HFF-Myc (cell line): ENCODE measurements around the gene PPP1R1B.

Source experiments
- DNase-seq: peaks from one replicate; pipeline ENCODE4 v3.0.0-alpha.2; 2011; ENCODE audit warnings: low read depth; ENCODE audit errors: extremely low read depth
- H3K4me3 ChIP-seq: replicated peaks from 2 replicates; pipeline ENCODE4 v1.5.1; 2011; ENCODE audit warnings: low read depth, mild to moderate bottlenecking, control low read depth, low read length
- TF ChIP-seq, protein P1 (sequence below): IDR thresholded peaks from 2 replicates; pipeline ENCODE4 v1.5.1; 2012; ENCODE audit warnings: mild to moderate bottlenecking, low read depth, low read length, control low read depth; ENCODE audit errors: missing control alignments

PPP1R1B gene

DNA sequence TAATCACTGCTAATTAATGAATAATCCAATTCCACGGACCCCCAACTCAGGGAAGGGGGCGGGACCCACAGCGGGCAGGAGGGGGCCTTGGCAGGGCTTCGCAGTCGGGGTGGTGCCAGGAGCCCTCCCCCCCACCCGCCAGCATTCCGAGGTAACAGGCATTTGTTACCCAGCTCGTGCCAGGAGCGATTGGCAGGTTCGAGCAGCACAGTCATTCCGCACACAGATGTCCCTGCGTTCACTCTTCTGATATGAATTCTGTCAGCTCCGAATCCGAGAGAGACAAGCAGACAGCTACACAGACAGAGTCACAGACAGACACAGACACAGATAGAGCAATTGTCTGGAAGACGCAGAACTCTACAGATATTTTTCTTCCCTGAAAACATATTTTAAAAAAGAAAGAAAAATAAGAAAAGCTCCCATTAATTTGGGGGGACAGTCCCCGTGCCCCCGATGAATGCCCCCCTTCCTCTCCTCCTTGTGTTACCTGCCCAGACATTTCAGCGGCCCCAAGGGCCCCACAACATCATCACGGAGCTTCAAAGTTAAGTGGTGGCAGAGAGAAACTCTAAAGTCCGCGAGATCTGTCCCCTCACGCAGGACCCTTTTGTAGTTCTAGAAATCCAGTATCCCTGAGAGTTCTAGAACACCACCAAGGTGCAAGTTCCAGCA is 29.2 kb upstream of the PPP1R1B start:
- no peak overlapping the region for H3K4me3 ChIP-seq
- TF ChIP-seq, protein P1, sequence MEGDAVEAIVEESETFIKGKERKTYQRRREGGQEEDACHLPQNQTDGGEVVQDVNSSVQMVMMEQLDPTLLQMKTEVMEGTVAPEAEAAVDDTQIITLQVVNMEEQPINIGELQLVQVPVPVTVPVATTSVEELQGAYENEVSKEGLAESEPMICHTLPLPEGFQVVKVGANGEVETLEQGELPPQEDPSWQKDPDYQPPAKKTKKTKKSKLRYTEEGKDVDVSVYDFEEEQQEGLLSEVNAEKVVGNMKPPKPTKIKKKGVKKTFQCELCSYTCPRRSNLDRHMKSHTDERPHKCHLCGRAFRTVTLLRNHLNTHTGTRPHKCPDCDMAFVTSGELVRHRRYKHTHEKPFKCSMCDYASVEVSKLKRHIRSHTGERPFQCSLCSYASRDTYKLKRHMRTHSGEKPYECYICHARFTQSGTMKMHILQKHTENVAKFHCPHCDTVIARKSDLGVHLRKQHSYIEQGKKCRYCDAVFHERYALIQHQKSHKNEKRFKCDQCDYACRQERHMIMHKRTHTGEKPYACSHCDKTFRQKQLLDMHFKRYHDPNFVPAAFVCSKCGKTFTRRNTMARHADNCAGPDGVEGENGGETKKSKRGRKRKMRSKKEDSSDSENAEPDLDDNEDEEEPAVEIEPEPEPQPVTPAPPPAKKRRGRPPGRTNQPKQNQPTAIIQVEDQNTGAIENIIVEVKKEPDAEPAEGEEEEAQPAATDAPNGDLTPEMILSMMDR = no peak
- DNase-seq = no peak

DNA sequence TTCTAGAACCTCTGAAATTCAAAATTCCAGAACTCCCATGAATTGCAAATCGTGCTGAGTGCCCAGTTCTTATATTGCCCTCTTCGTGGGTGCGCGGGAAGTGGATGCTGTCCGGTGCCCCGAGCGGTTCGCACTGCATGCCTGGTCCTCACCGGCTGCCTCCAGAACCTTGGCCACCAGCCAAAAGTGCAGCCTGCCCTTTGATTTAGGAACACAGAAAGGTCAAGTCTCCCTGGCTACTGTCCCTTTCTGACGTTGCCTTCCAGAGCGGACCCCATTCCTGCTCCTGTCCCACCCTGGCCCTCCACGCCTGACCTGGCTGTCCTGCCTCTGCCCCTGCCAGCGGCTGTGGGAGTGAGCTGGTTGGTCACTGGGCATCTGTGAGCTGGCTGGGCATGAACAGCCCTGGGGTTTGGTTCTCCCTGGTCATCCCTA is 28.7 kb upstream of the PPP1R1B start:
- H3K4me3 ChIP-seq = no peak overlapping the region
- TF ChIP-seq, protein P1 = no peak
- no peak for DNase-seq

DNA sequence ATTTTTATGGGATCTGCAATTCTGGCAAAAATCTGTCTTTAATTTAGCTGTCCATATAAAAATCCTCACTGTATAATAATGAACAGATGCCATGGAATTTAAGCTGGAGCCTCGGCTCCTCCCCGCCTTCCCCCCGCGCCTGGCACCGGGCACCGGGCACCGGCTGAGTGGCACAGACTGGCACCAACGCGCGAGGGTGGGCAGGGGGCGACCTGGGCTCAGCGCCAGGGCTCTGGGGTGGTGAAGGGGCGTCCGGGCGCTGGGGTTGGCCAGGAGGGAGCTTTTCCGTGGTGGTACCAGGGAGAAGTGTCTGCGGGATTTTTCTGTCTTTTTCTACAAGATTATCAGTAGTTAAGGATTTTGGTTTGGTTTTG is 28.1 kb upstream of the PPP1R1B start:
- H3K4me3 ChIP-seq = no peak overlapping the region
- TF ChIP-seq, protein P1 = no peak
- no peak for DNase-seq

DNA sequence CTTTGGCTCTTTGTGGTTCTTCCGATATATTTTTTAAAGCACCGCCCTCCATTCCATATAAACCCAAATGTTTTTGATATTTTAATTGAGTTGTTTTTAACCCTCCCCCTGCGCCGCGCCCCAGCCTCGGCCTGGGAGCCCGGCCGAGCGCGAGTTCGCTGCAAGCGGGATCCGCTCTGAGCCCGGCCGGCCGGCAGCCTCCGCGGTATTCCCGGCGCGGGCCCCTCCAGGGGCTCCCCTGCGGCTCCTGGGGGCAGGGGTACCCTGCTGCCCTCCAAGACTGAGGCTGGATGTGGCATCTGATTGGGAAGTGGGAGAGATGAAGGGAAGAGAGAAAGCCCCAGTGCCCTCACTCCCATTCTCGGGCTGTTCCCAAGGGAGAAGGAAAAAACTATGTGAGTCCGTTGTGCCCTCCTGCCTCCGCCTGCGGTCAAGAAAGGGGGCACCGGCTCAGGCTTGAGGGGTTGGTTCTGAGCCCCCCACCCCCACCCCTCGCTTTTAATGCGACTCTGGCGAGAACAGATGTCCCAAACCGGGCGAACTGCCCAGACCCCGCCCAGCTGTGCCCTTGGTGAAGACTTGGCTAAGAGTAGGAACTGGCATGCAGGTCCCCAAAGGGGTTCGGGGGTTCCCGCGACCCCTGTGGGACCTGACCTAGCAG is 27.6 kb upstream of the PPP1R1B start:
- no peak overlapping the region for H3K4me3 ChIP-seq
- TF ChIP-seq, protein P1 = no peak
- DNase-seq = no peak

DNA sequence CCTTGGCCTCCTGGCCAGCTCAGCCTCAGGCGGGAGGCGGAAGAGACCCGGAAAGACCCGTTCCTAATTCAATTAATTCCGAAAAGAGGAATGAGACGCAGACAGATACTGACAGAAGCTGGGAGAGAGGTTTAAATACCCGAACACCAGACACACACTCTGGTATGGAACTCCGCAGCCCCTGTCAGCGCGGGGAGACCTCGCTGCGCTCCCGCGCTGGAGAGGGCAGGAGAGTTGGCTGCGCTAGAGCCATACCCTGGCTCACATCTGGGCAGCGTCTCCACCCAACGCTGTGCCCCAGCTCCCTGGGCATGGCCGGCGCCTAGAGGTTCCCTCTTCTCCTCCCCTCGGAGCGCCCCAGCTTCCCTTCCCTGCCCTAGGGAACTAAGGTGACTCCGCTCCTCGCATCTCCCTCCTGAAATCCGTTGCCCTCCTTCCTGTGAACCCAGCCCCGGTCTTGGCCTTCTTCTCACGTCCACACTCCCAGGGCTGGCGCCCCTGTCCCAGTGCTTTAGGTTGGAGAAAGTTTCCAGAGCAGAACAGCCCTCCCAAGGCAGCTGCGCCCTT is 27.0 kb upstream of the PPP1R1B start:
- TF ChIP-seq, protein P1 = no peak
- no peak for DNase-seq
- no peak overlapping the region for H3K4me3 ChIP-seq

DNA sequence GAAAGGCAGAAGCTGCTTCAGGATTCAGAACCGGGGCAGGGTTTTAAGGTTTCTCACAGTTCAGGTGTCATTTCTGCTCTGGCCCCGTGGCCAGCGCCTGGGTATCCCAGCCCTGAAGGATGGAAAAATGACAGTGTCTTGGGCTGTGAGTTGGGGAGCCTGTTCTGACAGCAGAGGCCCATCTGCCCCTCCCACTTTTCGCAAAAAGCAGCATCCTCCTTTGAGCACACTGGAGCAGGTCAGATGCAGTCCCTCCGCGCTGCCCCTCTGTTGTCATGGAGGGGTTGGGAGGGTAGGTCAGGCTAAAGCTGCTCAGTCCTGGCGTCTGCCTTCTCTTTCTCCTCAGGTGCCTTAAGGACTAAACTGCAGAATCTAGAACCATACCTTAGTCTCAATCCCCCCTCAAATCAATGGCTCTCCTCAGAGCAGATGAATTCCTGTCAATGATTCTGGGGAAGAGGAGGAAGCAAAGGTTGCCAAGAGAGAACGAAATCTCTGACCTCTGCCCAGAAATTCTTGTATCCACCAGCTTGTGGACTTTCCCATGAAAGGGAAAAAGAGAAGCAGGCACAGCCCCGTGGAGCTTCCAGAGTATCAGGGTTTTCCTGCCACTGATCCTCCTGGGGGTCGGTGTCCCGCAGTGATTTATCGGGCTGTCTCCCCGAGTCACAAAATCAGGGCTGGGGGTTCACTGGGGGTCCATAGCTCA is 26.3 kb upstream of the PPP1R1B start:
- H3K4me3 ChIP-seq = no peak overlapping the region
- no peak for DNase-seq
- TF ChIP-seq, protein P1 = no peak
